ENCODE results near the gene SSB. TPM values are rescaled to one million over a fixed set of nuclear protein-coding genes. Genes with fewer than 3 reads are reported as not detected.

SSB gene
- polyA plus RNA-seq, 1 donor from 2014 or later = 214 TPM

DNA sequence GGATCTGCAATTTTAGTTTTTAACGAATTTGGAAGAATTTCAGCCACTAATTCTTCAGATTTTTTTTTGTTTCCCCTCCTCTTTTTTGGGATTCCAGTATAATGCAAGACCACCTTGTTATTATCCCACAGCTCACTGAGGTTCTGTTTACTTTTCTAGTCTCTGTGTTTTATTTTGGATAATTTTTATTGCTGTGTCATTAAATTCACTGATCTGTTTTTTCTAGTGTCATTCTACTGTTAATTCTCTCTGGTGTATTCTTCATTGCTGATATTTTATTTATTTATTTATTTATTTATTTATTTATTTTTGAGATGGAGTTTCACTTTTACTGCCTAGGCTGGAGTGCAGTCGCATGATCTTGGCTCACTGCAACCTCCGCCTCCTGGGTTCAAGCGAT is 60.8 kb downstream of the SSB start:
- H3K36me3 ChIP-seq (ENCODE audit: insufficient read depth, low read length) = no peaks in the 10 kb centered on the region
- no peak overlapping the region for H2AFZ ChIP-seq (ENCODE audit: low read depth, low read length)
- H3K4me3 ChIP-seq (ENCODE audit: low read length) = no peak overlapping the region
- H3K9ac ChIP-seq (ENCODE audit: low read length) = no peak overlapping the region
- H3K79me2 ChIP-seq (replicated peaks; ENCODE audit: insufficient read depth, low read length) = peaks cover 31% of the 10 kb centered on the region
- TF ChIP-seq MXI1 (conservative IDR thresholded peaks at IDR 0.05; ENCODE audit: poor library complexity, severe bottlenecking) (no peak), TAF1 (IDR thresholded peaks at IDR 0.05; ENCODE audit: low read depth) (no peak), CTCF (IDR thresholded peaks at IDR 0.05; ENCODE audit: poor library complexity, severe bottlenecking) (no peak), POLR2AphosphoS5 (IDR thresholded peaks at IDR 0.05) (no peak), RAD21 (conservative IDR thresholded peaks at IDR 0.05) (no peak), EP300 (conservative IDR thresholded peaks at IDR 0.05; ENCODE audit: poor library complexity, severe bottlenecking) (no peak), EZH2 (IDR thresholded peaks at IDR 0.05; ENCODE audit: borderline replicate concordance, insufficient read depth, low read length, poor library complexity, severe bottlenecking) (no peak), SMC3 (conservative IDR thresholded peaks at IDR 0.05; ENCODE audit: poor library complexity) (no peak)
- TF ChIP-seq, protein P1, sequence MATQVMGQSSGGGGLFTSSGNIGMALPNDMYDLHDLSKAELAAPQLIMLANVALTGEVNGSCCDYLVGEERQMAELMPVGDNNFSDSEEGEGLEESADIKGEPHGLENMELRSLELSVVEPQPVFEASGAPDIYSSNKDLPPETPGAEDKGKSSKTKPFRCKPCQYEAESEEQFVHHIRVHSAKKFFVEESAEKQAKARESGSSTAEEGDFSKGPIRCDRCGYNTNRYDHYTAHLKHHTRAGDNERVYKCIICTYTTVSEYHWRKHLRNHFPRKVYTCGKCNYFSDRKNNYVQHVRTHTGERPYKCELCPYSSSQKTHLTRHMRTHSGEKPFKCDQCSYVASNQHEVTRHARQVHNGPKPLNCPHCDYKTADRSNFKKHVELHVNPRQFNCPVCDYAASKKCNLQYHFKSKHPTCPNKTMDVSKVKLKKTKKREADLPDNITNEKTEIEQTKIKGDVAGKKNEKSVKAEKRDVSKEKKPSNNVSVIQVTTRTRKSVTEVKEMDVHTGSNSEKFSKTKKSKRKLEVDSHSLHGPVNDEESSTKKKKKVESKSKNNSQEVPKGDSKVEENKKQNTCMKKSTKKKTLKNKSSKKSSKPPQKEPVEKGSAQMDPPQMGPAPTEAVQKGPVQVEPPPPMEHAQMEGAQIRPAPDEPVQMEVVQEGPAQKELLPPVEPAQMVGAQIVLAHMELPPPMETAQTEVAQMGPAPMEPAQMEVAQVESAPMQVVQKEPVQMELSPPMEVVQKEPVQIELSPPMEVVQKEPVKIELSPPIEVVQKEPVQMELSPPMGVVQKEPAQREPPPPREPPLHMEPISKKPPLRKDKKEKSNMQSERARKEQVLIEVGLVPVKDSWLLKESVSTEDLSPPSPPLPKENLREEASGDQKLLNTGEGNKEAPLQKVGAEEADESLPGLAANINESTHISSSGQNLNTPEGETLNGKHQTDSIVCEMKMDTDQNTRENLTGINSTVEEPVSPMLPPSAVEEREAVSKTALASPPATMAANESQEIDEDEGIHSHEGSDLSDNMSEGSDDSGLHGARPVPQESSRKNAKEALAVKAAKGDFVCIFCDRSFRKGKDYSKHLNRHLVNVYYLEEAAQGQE (IDR thresholded peaks at IDR 0.05; ENCODE audit: borderline replicate concordance) = no peak
- no peaks in the 10 kb centered on the region for H3K9me2 ChIP-seq (ENCODE audit: insufficient read depth, low read length)
- no peak overlapping the region for H3K27ac ChIP-seq (ENCODE audit: low read length)
- no peaks in the 10 kb centered on the region for H3K9me3 ChIP-seq (ENCODE audit: low read length)
- no peaks in the 10 kb centered on the region for H3K27me3 ChIP-seq (ENCODE audit: insufficient read depth, low read depth, low read length)
- no peaks in the 10 kb centered on the region for H4K20me1 ChIP-seq (ENCODE audit: insufficient read depth)
- no peaks in the 10 kb centered on the region for H3F3A ChIP-seq (ENCODE audit: insufficient read depth, low read length, poor library complexity, severe bottlenecking)
- no peak overlapping the region for H3K4me2 ChIP-seq (ENCODE audit: low read length)

- no peaks in the 10 kb centered on the region for H3K9me2 ChIP-seq (ENCODE audit: insufficient read depth, low read length)
- H3K9me3 ChIP-seq (ENCODE audit: low read length) = no peaks in the 10 kb centered on the region
- H3K4me3 ChIP-seq (ENCODE audit: low read length) = no peak overlapping the region
- no peaks in the 10 kb centered on the region for H3K27me3 ChIP-seq (ENCODE audit: insufficient read depth, low read depth, low read length)
- no peaks in the 10 kb centered on the region for H3K36me3 ChIP-seq (ENCODE audit: insufficient read depth, low read length)
- no peak overlapping the region for H2AFZ ChIP-seq (ENCODE audit: low read depth, low read length)
- H3K79me2 ChIP-seq (replicated peaks; ENCODE audit: insufficient read depth, low read length) = peaks cover 32% of the 10 kb centered on the region
- H3K9ac ChIP-seq (ENCODE audit: low read length) = no peak overlapping the region
- no peak overlapping the region for H3K4me2 ChIP-seq (ENCODE audit: low read length)
- no peaks in the 10 kb centered on the region for H3F3A ChIP-seq (ENCODE audit: insufficient read depth, low read length, poor library complexity, severe bottlenecking)
- no peak overlapping the region for H3K27ac ChIP-seq (ENCODE audit: low read length)
- TF ChIP-seq CTCF (IDR thresholded peaks at IDR 0.05; ENCODE audit: poor library complexity, severe bottlenecking) (no peak), SMC3 (conservative IDR thresholded peaks at IDR 0.05; ENCODE audit: poor library complexity) (no peak), RAD21 (conservative IDR thresholded peaks at IDR 0.05) (no peak), MXI1 (conservative IDR thresholded peaks at IDR 0.05; ENCODE audit: poor library complexity, severe bottlenecking) (no peak), EP300 (conservative IDR thresholded peaks at IDR 0.05; ENCODE audit: poor library complexity, severe bottlenecking) (no peak), POLR2AphosphoS5 (IDR thresholded peaks at IDR 0.05) (no peak), TAF1 (IDR thresholded peaks at IDR 0.05; ENCODE audit: low read depth) (no peak), EZH2 (IDR thresholded peaks at IDR 0.05; ENCODE audit: borderline replicate concordance, insufficient read depth, low read length, poor library complexity, severe bottlenecking) (no peak)
- TF ChIP-seq, protein P1 (IDR thresholded peaks at IDR 0.05; ENCODE audit: borderline replicate concordance) = no peak
- no peaks in the 10 kb centered on the region for H4K20me1 ChIP-seq (ENCODE audit: insufficient read depth)
Observed at GRCh38 chr2:169860149-169860548, 61.5 kb downstream of the SSB start.

All from neural cell (in vitro differentiated cells).